Panc1 (cell line): Measurements from ENCODE around the gene DCAF5.

Experiments
- CTCF ChIP-seq: fragments of 450-650 bp; IDR thresholded peaks from 2 replicates; pipeline ENCODE4 v1.5.1; 2017; ENCODE audit warnings: mild to moderate bottlenecking
- POLR2AphosphoS5 ChIP-seq: IDR thresholded peaks from 2 replicates; pipeline ENCODE4 v1.6.1; 2012; ENCODE audit warnings: mild to moderate bottlenecking, low read depth, low read length, moderate library complexity
- REST ChIP-seq, 2 experiments: IDR thresholded peaks; 2 replicates each; pipeline ENCODE4 v1.6.1; 2011 to 2012; ENCODE audit warnings: low read depth in 2 of 2, control low read depth in 1 of 2, low read length in 1 of 2, mild to moderate bottlenecking in 1 of 2, moderate library complexity in 1 of 2; ENCODE audit not compliant: insufficient read depth in 1 of 2
- SIN3A ChIP-seq: IDR thresholded peaks from 2 replicates; pipeline ENCODE4 v1.6.1; 2012; ENCODE audit warnings: low read depth, mild to moderate bottlenecking, low read length, moderate library complexity, borderline replicate concordance; ENCODE audit not compliant: insufficient read depth
- TCF7L2 ChIP-seq: IDR thresholded peaks from 2 replicates; pipeline ENCODE4 v1.6.1; 2011; ENCODE audit warnings: mild to moderate bottlenecking, low read depth, low read length, inconsistent platforms

- TF ChIP-seq CTCF (no peak), REST (IDR thresholded peaks at IDR 0.05; ENCODE audit: insufficient read depth in 1 of 2, low read depth in 2 of 2, low read length in 1 of 2) (no peak), POLR2AphosphoS5 (no peak), SIN3A (no peak), TCF7L2 (no peak)
Observed at GRCh38 chr14:69023035-69023434, 129.9 kb downstream of the DCAF5 start.
